B cell (primary cell): ENCODE measurements around the gene NFYC. TPM values are rescaled to one million over a fixed set of nuclear protein-coding genes. Genes with fewer than 3 reads are reported as not detected.

Experiments used
- ATAC-seq: fragments of 200-7000 bp; cut with Tn5 transposase; one replicate; pipeline ENCODE4 v1.10.0; 2021; ENCODE audit warnings: low read depth, mild to moderate bottlenecking, moderate number of reproducible peaks, moderate library complexity
- CTCF ChIA-PET: fragments of 350-600 bp; sonication (Branson Sonifier 250); formaldehyde crosslinking; loops from one replicate; lab custom pipeline; 2021; ENCODE audit warnings: antibody characterized with exemption, inconsistent platforms; lab: Charles Lee
- POLR2A ChIA-PET: fragments of 350-600 bp; sonication (Branson Sonifier 250); formaldehyde crosslinking; loops from one replicate; lab custom pipeline; 2021; ENCODE audit warnings: antibody characterized with exemption; lab: Charles Lee
- DNase-seq: peaks from one replicate; pipeline ENCODE4 v3.0.0; 2013
- H2AFZ ChIP-seq: 2 replicates; pipeline ENCODE4 v1.6.1; 2012; ENCODE audit warnings: mild to moderate bottlenecking, low read depth, low read length; ENCODE audit not compliant: insufficient read depth, poor library complexity, severe bottlenecking
- H3K27ac ChIP-seq, 2 donors: 1 replicate in 1 of 2; 2 replicates in 1 of 2; pipeline ENCODE4 v1.5.1; 2012 to 2013; ENCODE audit warnings: low read length in 2 of 2, mild to moderate bottlenecking in 2 of 2, moderate library complexity in 1 of 2
- H3K27me3 ChIP-seq, 4 experiments: fragments of 200-600 bp in 1 of 4; sonication (generic) in 1 of 4; replicated peaks in 1 of 4; 1 replicate in 2 of 4; 2 replicates in 2 of 4; pipeline versions ENCODE4 v1.6.1 to v1.7.0; 2013 to 2016; ENCODE audit warnings: low read length in 3 of 4, mild to moderate bottlenecking in 2 of 4, mixed read lengths in 1 of 4, moderate library complexity in 1 of 4; ENCODE audit not compliant: insufficient read depth in 4 of 4, control insufficient read depth in 3 of 4; ENCODE audit errors: control extremely low read depth in 1 of 4
- H3K36me3 ChIP-seq, 2 experiments: replicated peaks in 1 of 2; 1 replicate in 1 of 2; 2 replicates in 1 of 2; pipeline versions ENCODE4 v1.6.1 to v1.7.1; 2013; ENCODE audit warnings: low read length in 1 of 2; ENCODE audit not compliant: insufficient read depth in 2 of 2, control insufficient read depth in 1 of 2; ENCODE audit errors: control extremely low read depth in 1 of 2, extremely low read depth in 1 of 2
- H3K4me1 ChIP-seq, 2 donors: fragments of 200-600 bp in 1 of 2; sonication (generic) in 1 of 2; 1 replicate in 1 of 2; 2 replicates in 1 of 2; pipeline versions ENCODE4 v1.5.1 to v1.6.1; 2013 to 2017; ENCODE audit warnings: low read length in 2 of 2; ENCODE audit not compliant: control insufficient read depth in 2 of 2, insufficient read depth in 2 of 2
- H3K4me2 ChIP-seq: replicated peaks from 2 replicates; pipeline ENCODE3; 2012; ENCODE audit warnings: mild to moderate bottlenecking, low read depth, low read length; ENCODE audit not compliant: poor library complexity, severe bottlenecking
- H3K4me3 ChIP-seq, 5 experiments: fragments of 200-600 bp in 1 of 5; sonication (generic) in 1 of 5; 1 replicate in 3 of 5; 2 replicates in 2 of 5; pipeline versions ENCODE4 v1.5.1 to v1.7.0; 2011 to 2016; ENCODE audit warnings: low read length in 4 of 5, mild to moderate bottlenecking in 4 of 5, low read depth in 2 of 5, control low read depth in 1 of 5, moderate library complexity in 1 of 5; ENCODE audit not compliant: insufficient read depth in 1 of 5; ENCODE audit errors: control extremely low read depth in 1 of 5, extremely low read depth in 1 of 5
- H3K79me2 ChIP-seq: fragments of 200-600 bp; sonication (generic); one replicate; pipeline ENCODE4 v1.6.0; 2016; ENCODE audit warnings: low read length; ENCODE audit not compliant: control insufficient read depth, insufficient read depth
- H3K9ac ChIP-seq: fragments of 200-600 bp; sonication (generic); 2 replicates; pipeline ENCODE4 v1.6.1; 2017; ENCODE audit warnings: mild to moderate bottlenecking, low read length, moderate library complexity
- H3K9me3 ChIP-seq, 3 donors: one replicate each; pipeline versions ENCODE4 v1.6.1 to v1.7.1; 2013; ENCODE audit warnings: low read length in 2 of 3; ENCODE audit not compliant: control insufficient read depth in 2 of 3, insufficient read depth in 1 of 3; ENCODE audit errors: control extremely low read depth in 1 of 3
- H4K20me1 ChIP-seq: 2 replicates; pipeline ENCODE4 v1.6.0; 2012; ENCODE audit warnings: mild to moderate bottlenecking, low read length; ENCODE audit not compliant: insufficient read depth, control insufficient read depth, poor library complexity, severe bottlenecking
- H3K27ac Mint-ChIP-seq: one replicate; pipeline ENCODE4 v1.8.0; 2021; ENCODE audit warnings: mixed read lengths
- H3K27me3 Mint-ChIP-seq: one replicate; pipeline ENCODE4 v1.8.0; 2021; ENCODE audit warnings: mixed read lengths
- H3K4me1 Mint-ChIP-seq: one replicate; pipeline ENCODE4 v1.8.0; 2021; ENCODE audit warnings: mixed read lengths
- H3K4me3 Mint-ChIP-seq: one replicate; pipeline ENCODE4 v1.8.0; 2021; ENCODE audit warnings: mixed read lengths
- H3K9me3 Mint-ChIP-seq: one replicate; pipeline ENCODE4 v1.8.0; 2022; ENCODE audit warnings: mixed read lengths; ENCODE audit not compliant: insufficient read depth
- CTCF ChIP-seq: fragments of 200-600 bp; IDR thresholded peaks from one replicate; pipeline ENCODE4 v1.8.0; 2022; ENCODE audit warnings: antibody characterized with exemption, mild to moderate bottlenecking
- EZH2 ChIP-seq: IDR thresholded peaks from 2 replicates; pipeline ENCODE4 v1.6.1; 2012; ENCODE audit warnings: borderline replicate concordance, low read depth, mild to moderate bottlenecking, moderate library complexity, low read length; ENCODE audit not compliant: insufficient read depth, poor library complexity, severe bottlenecking
- WGBS: methylation state at CpG from one replicate; pipeline ENCODE4 v1.1.5; 2013; ENCODE audit warnings: missing lambda C conversion rate; ENCODE audit not compliant: insufficient coverage; 5-methylcytosine and 5-hydroxymethylcytosine counted together
- intact Hi-C: fragments of 100-400 bp; cut with micrococcal nuclease; formaldehyde crosslinking; loops from one replicate; pipeline ENCODE4 v1.10.0; 2022
- polyA plus RNA-seq: library from polyadenylated mRNA; depleted of rRNA; stranded (reverse); fragments of >200 nt; gene quantifications from 2 replicates; pipeline ENCODE4 v1.2.3, GENCODE V29; 2012
- total RNA-seq, 2 donors: library from RNA; stranded (reverse); fragments of 120-200 nt in 1 of 2; gene quantifications; 1 replicate in 1 of 2; 2 replicates in 1 of 2; pipeline versions ENCODE4 v1.2.3 to v1.2.4, GENCODE V29; 2013 to 2022

The NFYC gene
- total and polyA plus RNA-seq, 2 donors (not counting 1 experiment from before 2014, with no cell fraction given), result 88.7 to 123 TPM

- H3K4me1 Mint-ChIP-seq, result peaks cover 34% of the 10 kb centered on the region
- H3K4me3 ChIP-seq, result peak overlapping the region; percentile 45 to 89 (median 58)
- peak overlapping the region; percentile 76 for H3K4me2 ChIP-seq
- peak overlapping the region; percentile 61 for H3K9ac ChIP-seq
- no peaks in the 10 kb centered on the region for H3K36me3 ChIP-seq
- no peak for TF ChIP-seq EZH2
- TF ChIP-seq CTCF, result no peak
- H3K27me3 Mint-ChIP-seq, result no peaks in the 10 kb centered on the region
- DNase-seq (no peak), ATAC-seq (no peak)
- H3K4me1 ChIP-seq, result peaks cover 18 to 44% of the 10 kb centered on the region in 2 donors
- WGBS, result 60% methylated on average over 1 of the region's 3 CpGs
- H3K4me3 Mint-ChIP-seq, result peak overlapping the region; percentile 86
- intact Hi-C loops, result loop anchor here (1.0 to 5.0 kb wide), 5 partner anchors 17 to 136 kb away; partner anchors contain the start of genes CITED4, NFYC and RIMS3
- H4K20me1 ChIP-seq, result no peaks in the 10 kb centered on the region
- H3K9me3 Mint-ChIP-seq, result no peaks in the 10 kb centered on the region
- CTCF ChIA-PET, result no interaction called here
- H3K27me3 ChIP-seq, result no peaks in the 10 kb centered on the region
- H3K27ac ChIP-seq, result no peak overlapping the region
- no peak overlapping the region for H3K27ac Mint-ChIP-seq
- POLR2A ChIA-PET, result no interaction called here
- no peaks in the 10 kb centered on the region for H3K79me2 ChIP-seq
- no peaks in the 10 kb centered on the region for H3K9me3 ChIP-seq
- peak overlapping the region; percentile 77 for H2AFZ ChIP-seq
These were observed 110.2 kb downstream of the NFYC start for GRCh38 chr1:40801742-40802077.

GRCh38 chr1:40802078-40802741, 110.7 kb downstream of the NFYC start:
- CTCF ChIA-PET, result no interaction called here

More at GRCh38 chr1:40802078-40802741, 110.7 kb downstream of the NFYC start:
- H3K79me2 ChIP-seq, result no peaks in the 10 kb centered on the region
- H3K9me3 Mint-ChIP-seq, result no peaks in the 10 kb centered on the region
- WGBS, result 3% methylated on average over 51 of the region's 56 CpGs
- peak overlapping the region; percentile 76 for H3K4me2 ChIP-seq
- no peaks in the 10 kb centered on the region for H3K27me3 ChIP-seq
- H3K36me3 ChIP-seq, result no peaks in the 10 kb centered on the region
- peaks cover 16 to 40% of the 10 kb centered on the region in 2 donors for H3K4me1 ChIP-seq
- TF ChIP-seq EZH2 (no peak), CTCF (no peak)
- peak overlapping the region; percentile 86 for H3K4me3 Mint-ChIP-seq
- H3K9ac ChIP-seq, result peak overlapping the region; percentile 61
- H3K4me1 Mint-ChIP-seq, result peaks cover 30% of the 10 kb centered on the region
- no peaks in the 10 kb centered on the region for H3K27me3 Mint-ChIP-seq
- POLR2A ChIA-PET, result no interaction called here
- intact Hi-C loops, result loop anchor here (1.0 to 5.0 kb wide), 5 partner anchors 16 to 137 kb away; partner anchors contain the start of genes CITED4, NFYC and RIMS3
- H4K20me1 ChIP-seq, result no peaks in the 10 kb centered on the region
- H3K4me3 ChIP-seq, result peak overlapping the region; percentile 45 to 89 (median 58)
- H2AFZ ChIP-seq, result peak overlapping the region; percentile 77
- H3K9me3 ChIP-seq, result no peaks in the 10 kb centered on the region
- H3K27ac ChIP-seq, result peak overlapping the region; percentile 25 to 39
- ATAC-seq (peak; percentile 95), DNase-seq (peak; percentile 88)
- no peak overlapping the region for H3K27ac Mint-ChIP-seq
